AG04449 (cell line): ENCODE measurements around the gene USP35.
A peak's percentile ranks its signal among the peaks of the same experiment; 100 is the strongest.

Experiments
- CTCF ChIA-PET: fragments of 350-600 bp; formaldehyde crosslinking; extraction: SDS; loops from one replicate; lab custom pipeline; 2021; ENCODE audit warnings: antibody characterized with exemption; lab: Yijun Ruan, JAX
- POLR2A ChIA-PET: fragments of 400-600, 350-600 bp; formaldehyde crosslinking; extraction: SDS; loops from one replicate; lab custom pipeline; 2020; ENCODE audit warnings: antibody characterized with exemption, inconsistent platforms; lab: Yijun Ruan, JAX
- DNase-seq: peaks from one replicate; pipeline ENCODE4 v3.0.0-alpha.2; 2010; ENCODE audit warnings: low read depth, low spot score
- H3K4me3 ChIP-seq: 2 replicates; pipeline ENCODE4 v1.5.1; 2011; ENCODE audit warnings: low read depth, mild to moderate bottlenecking, control low read depth, low read length
- CTCF ChIP-seq: IDR thresholded peaks from one replicate; pipeline ENCODE4 v1.5.1; 2011; ENCODE audit warnings: mild to moderate bottlenecking, moderate library complexity, low read length, control low read depth, inconsistent platforms; ENCODE audit not compliant: insufficient read depth; ENCODE audit errors: missing control alignments

Gene USP35, protein sequence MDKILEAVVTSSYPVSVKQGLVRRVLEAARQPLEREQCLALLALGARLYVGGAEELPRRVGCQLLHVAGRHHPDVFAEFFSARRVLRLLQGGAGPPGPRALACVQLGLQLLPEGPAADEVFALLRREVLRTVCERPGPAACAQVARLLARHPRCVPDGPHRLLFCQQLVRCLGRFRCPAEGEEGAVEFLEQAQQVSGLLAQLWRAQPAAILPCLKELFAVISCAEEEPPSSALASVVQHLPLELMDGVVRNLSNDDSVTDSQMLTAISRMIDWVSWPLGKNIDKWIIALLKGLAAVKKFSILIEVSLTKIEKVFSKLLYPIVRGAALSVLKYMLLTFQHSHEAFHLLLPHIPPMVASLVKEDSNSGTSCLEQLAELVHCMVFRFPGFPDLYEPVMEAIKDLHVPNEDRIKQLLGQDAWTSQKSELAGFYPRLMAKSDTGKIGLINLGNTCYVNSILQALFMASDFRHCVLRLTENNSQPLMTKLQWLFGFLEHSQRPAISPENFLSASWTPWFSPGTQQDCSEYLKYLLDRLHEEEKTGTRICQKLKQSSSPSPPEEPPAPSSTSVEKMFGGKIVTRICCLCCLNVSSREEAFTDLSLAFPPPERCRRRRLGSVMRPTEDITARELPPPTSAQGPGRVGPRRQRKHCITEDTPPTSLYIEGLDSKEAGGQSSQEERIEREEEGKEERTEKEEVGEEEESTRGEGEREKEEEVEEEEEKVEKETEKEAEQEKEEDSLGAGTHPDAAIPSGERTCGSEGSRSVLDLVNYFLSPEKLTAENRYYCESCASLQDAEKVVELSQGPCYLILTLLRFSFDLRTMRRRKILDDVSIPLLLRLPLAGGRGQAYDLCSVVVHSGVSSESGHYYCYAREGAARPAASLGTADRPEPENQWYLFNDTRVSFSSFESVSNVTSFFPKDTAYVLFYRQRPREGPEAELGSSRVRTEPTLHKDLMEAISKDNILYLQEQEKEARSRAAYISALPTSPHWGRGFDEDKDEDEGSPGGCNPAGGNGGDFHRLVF

GRCh38 chr11:78188286-78189173 lies at the start of gene USP35, which contains the start of gene KCTD21:
USP35 (plus strand) TSS chr11:78188919; CDS start chr11:78196246, 7,327 bp downstream.
KCTD21 (minus strand) TSS chr11:78188626; CDS start chr11:78174554, 14,072 bp downstream.
- peak; percentile 59 for DNase-seq
- CTCF ChIA-PET, result interaction anchor here (1.5 to 4.2 kb wide), 3 partner anchors 9 to 376 kb away, joined by 3 to 19 read pairs (median 6); no protein-coding TSS in a partner anchor

GRCh38 chr11:78139422-78140391 lies 49.0 kb upstream of the USP35 start, which contains the start of gene ALG8:
ALG8 (minus strand) TSS chr11:78139626; CDS start chr11:78139588, 38 bp downstream.
- CTCF ChIA-PET, result interaction anchor here (0.6 to 2.3 kb wide), 6 partner anchors 11 to 427 kb away, joined by 3 to 14 read pairs (median 4); no protein-coding TSS in a partner anchor
- POLR2A ChIA-PET, result interaction anchor here (0.6 to 1.4 kb wide), 4 partner anchors 9 to 277 kb away, joined by 3 to 5 read pairs (median 4); partner anchors contain the start of genes KCTD21, NDUFC2 and USP35
- TF ChIP-seq CTCF, result no peak
- peak; percentile 74 for DNase-seq
- peak within 1 kb of the TSS; percentile 79 for H3K4me3 ChIP-seq

More at GRCh38 chr11:78188286-78189173, at the start of gene USP35, which contains the start of gene KCTD21:
- POLR2A ChIA-PET, result interaction anchor here (0.5 to 1.5 kb wide), 7 partner anchors 24 to 230 kb away, joined by 3 to 5 read pairs (median 3); partner anchors contain the start of gene ALG8
- peak within 1 kb of the TSS; percentile 96 for H3K4me3 ChIP-seq
- TF ChIP-seq CTCF, result no peak

DNA sequence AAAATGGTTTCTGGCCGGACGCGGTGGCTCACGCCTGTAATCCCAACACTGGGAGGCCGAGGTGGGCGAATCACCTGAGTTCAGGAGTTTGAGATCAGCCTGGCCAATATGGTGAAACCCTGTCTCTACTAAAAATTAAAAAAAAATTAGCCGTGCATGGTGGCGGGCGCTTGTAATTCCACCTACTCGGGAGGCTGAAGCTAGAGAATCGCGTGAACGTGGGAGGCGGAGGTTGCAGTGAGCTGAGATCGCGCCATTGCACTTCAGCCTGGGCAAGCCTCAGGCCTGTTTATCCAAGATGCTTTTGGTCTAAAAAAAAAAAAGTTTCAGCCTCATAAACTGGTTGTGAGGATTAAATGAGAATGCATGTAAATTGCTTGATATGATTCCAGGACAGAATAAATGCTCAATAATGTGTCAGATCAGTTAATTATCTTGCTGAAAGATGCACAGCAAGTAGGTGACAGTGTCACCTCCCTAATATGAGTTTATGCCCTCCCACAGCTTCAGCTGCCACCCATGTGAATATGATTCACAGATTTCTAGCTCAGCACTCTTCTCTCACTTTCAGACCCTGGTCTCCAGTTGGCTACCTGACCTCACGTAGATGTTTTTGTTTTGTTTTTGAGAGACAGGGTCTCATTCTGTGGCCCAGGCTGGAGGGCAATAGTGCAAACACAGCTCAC lies 48.2 kb upstream of the USP35 start:
- POLR2A ChIA-PET, result interaction anchor here (1.4 kb wide), 1 partner anchor 10 kb away, joined by 4 read pairs; no protein-coding TSS in a partner anchor
- CTCF ChIA-PET, result interaction anchor here (0.7 to 2.3 kb wide), 3 partner anchors 10 to 426 kb away, joined by 4 to 14 read pairs (median 6); no protein-coding TSS in a partner anchor
- peak overlapping the region; percentile 79 for H3K4me3 ChIP-seq
- no peak for DNase-seq
- no peak for TF ChIP-seq CTCF

DNA sequence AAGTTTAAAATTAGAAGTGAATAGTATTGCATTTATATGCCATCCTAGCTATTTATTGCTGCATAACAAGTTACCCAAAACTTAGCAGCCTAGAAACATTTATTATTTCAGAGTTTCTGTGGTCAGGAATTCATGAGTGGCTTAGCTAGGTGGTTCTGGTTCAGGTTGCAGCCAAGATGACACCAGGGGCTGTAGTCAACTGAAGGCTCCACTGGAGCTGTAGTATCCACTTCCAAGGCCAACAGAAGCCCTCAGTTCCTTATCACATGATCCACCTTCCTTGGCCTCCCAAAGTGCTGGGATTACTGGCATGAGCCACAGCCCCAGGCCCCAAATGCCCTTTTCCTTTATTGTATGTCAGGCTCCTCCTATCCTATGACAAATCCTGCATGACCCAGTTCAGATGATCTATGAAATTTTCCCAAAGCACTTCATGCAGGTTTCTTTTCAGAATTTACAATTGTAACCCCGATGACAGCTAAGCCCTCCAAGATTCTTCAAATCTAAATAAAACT lies 43.2 kb upstream of the USP35 start:
- no peak for TF ChIP-seq CTCF
- CTCF ChIA-PET, result no interaction called here
- H3K4me3 ChIP-seq, result no peak overlapping the region
- no peak for DNase-seq
- POLR2A ChIA-PET, result no interaction called here
